Adipose tissue (tissue), 3 donors: Measurements from ENCODE around the gene ADCY2. TPM values are rescaled to one million over a fixed set of nuclear protein-coding genes. Genes with fewer than 3 reads are reported as not detected.

Experiments used
- H3K27ac ChIP-seq: one replicate; pipeline ENCODE4 v1.5.1; 2013; ENCODE audit warnings: low read depth, low read length
- WGBS, 3 donors: extraction: QIAGEN DNeasy Blood & Tissue Kit; methylation state at CpG; one replicate each; pipeline ENCODE4 v1.1.7; 2013; 5-methylcytosine and 5-hydroxymethylcytosine counted together
- polyA plus RNA-seq, 3 donors: library from polyadenylated mRNA; stranded (reverse); fragments of 200-250 nt; gene quantifications; one replicate each; pipeline ENCODE4 v1.2.3, GENCODE V29; 2013
- donor health status: healthy with polysubstance abuse.
- donor health status: Bipolar disorder and iron deficiency.
- donor health status: healthy.

The ADCY2 gene
- polyA plus RNA-seq, 3 donors: 0.43 to 1.5 (median 0.89) TPM

- WGBS, 3 donors: 93 to 94% (median 94%) methylated on average over 5 of the region's 5 CpGs
- H3K27ac ChIP-seq: no peak overlapping the region
These were observed 345.6 kb downstream of the ADCY2 start for GRCh38 chr5:7741415-7742065.

- 61 to 88% (median 84%) methylated on average over 5 of the region's 5 CpGs for WGBS, 3 donors
- H3K27ac ChIP-seq: no peak overlapping the region
These were observed 346.3 kb downstream of the ADCY2 start for GRCh38 chr5:7742241-7742656.

GRCh38 chr5:7745882-7746610, 350.1 kb downstream of the ADCY2 start:
- no peak overlapping the region for H3K27ac ChIP-seq

GRCh38 chr5:7747728-7748127, 351.8 kb downstream of the ADCY2 start:
- WGBS, 3 donors: 72 to 93% (median 77%) methylated on average over 6 of the region's 6 CpGs
- no peak overlapping the region for H3K27ac ChIP-seq

More at GRCh38 chr5:7745882-7746610, 350.1 kb downstream of the ADCY2 start:
- 23 to 30% (median 25%) methylated on average over 11 of the region's 11 CpGs for whole genome bisulfite sequencing, 3 donors

GRCh38 chr5:7749626-7750025, 353.7 kb downstream of the ADCY2 start:
- 58 to 80% (median 73%) methylated on average over 7 of the region's 7 CpGs for WGBS, 3 donors
- no peak overlapping the region for H3K27ac ChIP-seq

- no peak overlapping the region for H3K27ac ChIP-seq
- 75 to 89% (median 76%) methylated on average over 5 of the region's 5 CpGs for WGBS, 3 donors
These were observed 355.9 kb downstream of the ADCY2 start for GRCh38 chr5:7751874-7752273.

- WGBS, 3 donors: 29 to 54% (median 35%) methylated on average over 3 of the region's 3 CpGs
- H3K27ac ChIP-seq: no peak overlapping the region
These were observed 357.2 kb downstream of the ADCY2 start for GRCh38 chr5:7753181-7753580.

- 63 to 97% (median 92%) methylated on average over 1 of the region's 1 CpG for WGBS, 3 donors
- H3K27ac ChIP-seq: no peak overlapping the region
These were observed 357.7 kb downstream of the ADCY2 start for GRCh38 chr5:7753596-7753995.

GRCh38 chr5:7754490-7754889, 358.6 kb downstream of the ADCY2 start:
- 88 to 90% (median 90%) methylated on average over 6 of the region's 6 CpGs for WGBS, 3 donors
- H3K27ac ChIP-seq: no peak overlapping the region

GRCh38 chr5:7754997-7755596, 359.2 kb downstream of the ADCY2 start:
- H3K27ac ChIP-seq: no peak overlapping the region
- 33 to 44% (median 41%) methylated on average over 13 of the region's 13 CpGs for WGBS, 3 donors

GRCh38 chr5:7755958-7756357, 360.0 kb downstream of the ADCY2 start:
- 71 to 79% (median 74%) methylated on average over 5 of the region's 5 CpGs for WGBS, 3 donors
- H3K27ac ChIP-seq: no peak overlapping the region

- 33 to 74% (median 39%) methylated on average over 4 of the region's 4 CpGs for WGBS, 3 donors
These were observed 360.5 kb downstream of the ADCY2 start for GRCh38 chr5:7756453-7756852.

GRCh38 chr5:7759257-7759871, 363.4 kb downstream of the ADCY2 start:
- WGBS, 3 donors: 80 to 86% (median 81%) methylated on average over 8 of the region's 8 CpGs

More at GRCh38 chr5:7756453-7756852, 360.5 kb downstream of the ADCY2 start:
- no peak overlapping the region for H3K27ac ChIP-seq

GRCh38 chr5:7759951-7760580, 364.1 kb downstream of the ADCY2 start:
- WGBS, 3 donors: 80 to 85% (median 80%) methylated on average over 8 of the region's 8 CpGs
- H3K27ac ChIP-seq: no peak overlapping the region

More at GRCh38 chr5:7759257-7759871, 363.4 kb downstream of the ADCY2 start:
- no peak overlapping the region for H3K27ac ChIP-seq

- 54 to 81% (median 80%) methylated on average over 2 of the region's 2 CpGs for WGBS, 3 donors
- H3K27ac ChIP-seq: no peak overlapping the region
These were observed 366.3 kb downstream of the ADCY2 start for GRCh38 chr5:7762267-7762666.

- 39 to 67% (median 62%) methylated on average over 9 of the region's 9 CpGs for WGBS, 3 donors
- H3K27ac ChIP-seq: no peak overlapping the region
These were observed 367.7 kb downstream of the ADCY2 start for GRCh38 chr5:7763621-7764072.

GRCh38 chr5:7764452-7764851, 368.5 kb downstream of the ADCY2 start:
- WGBS, 3 donors: 70 to 73% (median 72%) methylated on average over 1 of the region's 1 CpG
- no peak overlapping the region for H3K27ac ChIP-seq

- no peak overlapping the region for H3K27ac ChIP-seq
- 53 to 73% (median 71%) methylated on average over 2 of the region's 2 CpGs for WGBS, 3 donors
These were observed 374.5 kb downstream of the ADCY2 start for GRCh38 chr5:7770436-7770835.
